Thoracic aorta (tissue), 2 donors: ENCODE data around the gene WNT6. TPM values are rescaled to one million over a fixed set of nuclear protein-coding genes. Genes with fewer than 3 reads are reported as not detected.

Experiments used
- ATAC-seq: fragments of 150-250 bp; one replicate; pipeline ENCODE4 v1.8.0; 2017; ENCODE audit warnings: low read depth; ENCODE audit not compliant: insufficient number of reproducible peaks, low FRiP score
- DNase-seq: peaks from one replicate; pipeline ENCODE4 v3.0.0-alpha.2; 2020; ENCODE audit warnings: low spot score
- H3K27ac ChIP-seq, 2 donors: fragments of 200-600 bp; sonication (generic); 1 replicate in 1 of 2; 2 replicates in 1 of 2; pipeline ENCODE4 v1.5.1; 2016; ENCODE audit warnings: mild to moderate bottlenecking in 2 of 2, moderate library complexity in 2 of 2
- H3K27me3 ChIP-seq: fragments of 200-600 bp; sonication (generic); replicated peaks from 2 replicates; pipeline ENCODE4 v1.6.0; 2016; ENCODE audit warnings: mild to moderate bottlenecking; ENCODE audit not compliant: insufficient read depth
- H3K36me3 ChIP-seq: fragments of 200-600 bp; sonication (generic); one replicate; pipeline ENCODE4 v1.5.1; 2016
- H3K4me1 ChIP-seq, 2 donors: fragments of 200-600 bp; sonication (generic); 1 replicate in 1 of 2; 2 replicates in 1 of 2; pipeline versions ENCODE4 v1.5.1 to v1.6.0; 2016; ENCODE audit warnings: low read depth in 2 of 2, mild to moderate bottlenecking in 1 of 2; ENCODE audit not compliant: control insufficient read depth in 1 of 2
- H3K4me3 ChIP-seq: fragments of 200-600 bp; sonication (generic); 2 replicates; pipeline ENCODE4 v1.5.1; 2016; ENCODE audit warnings: mild to moderate bottlenecking
- H3K9me3 ChIP-seq: fragments of 200-600 bp; sonication (generic); 2 replicates; pipeline ENCODE4 v1.5.1; 2016
- total RNA-seq, 2 donors: library from RNA; depleted of rRNA; stranded (reverse); fragments of >200 nt; gene quantifications; one replicate each; pipeline versions ENCODE4 v1.1.0 to v1.2.3, GENCODE V29; 2016
- TF ChIP-seq, protein P1 (sequence below): fragments of 200-600 bp; sonication (generic); IDR thresholded peaks from one replicate; pipeline ENCODE4 v1.5.1; 2019; ENCODE audit warnings: antibody characterized with exemption

WNT6 gene
- total RNA-seq, 2 donors from 2014 or later, result 0.27 to 2.5 TPM

DNA sequence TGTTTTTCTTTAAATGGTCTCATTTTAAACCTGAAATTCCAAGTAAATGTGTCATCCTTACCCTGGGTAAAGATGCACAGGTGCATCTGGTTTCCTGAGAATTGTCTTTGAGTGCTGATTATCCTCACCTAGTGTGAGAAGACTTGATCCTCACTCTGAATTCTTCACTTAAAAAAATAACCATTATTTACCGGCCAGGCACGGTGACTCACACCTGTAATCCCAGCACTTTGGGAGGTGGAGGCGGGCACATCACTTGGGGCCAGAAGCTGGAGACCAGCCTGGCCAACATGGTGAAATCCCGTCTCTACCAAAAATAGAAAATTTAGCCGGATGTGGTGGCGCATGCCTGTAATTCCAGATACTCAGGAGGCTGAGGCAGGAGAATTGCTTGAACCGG lies 9.9 kb upstream of the WNT6 start:
- Histone ChIP-seq H3K9me3 (no peaks in the 10 kb centered on the region), H3K27ac (no peak overlapping the region), H3K4me3 (no peak overlapping the region), H3K36me3 (no peaks in the 10 kb centered on the region), H3K27me3 (peaks cover 5% of the 10 kb centered on the region), H3K4me1 (no peaks in the 10 kb centered on the region)
- no peak for ATAC-seq
- TF ChIP-seq, protein P1, sequence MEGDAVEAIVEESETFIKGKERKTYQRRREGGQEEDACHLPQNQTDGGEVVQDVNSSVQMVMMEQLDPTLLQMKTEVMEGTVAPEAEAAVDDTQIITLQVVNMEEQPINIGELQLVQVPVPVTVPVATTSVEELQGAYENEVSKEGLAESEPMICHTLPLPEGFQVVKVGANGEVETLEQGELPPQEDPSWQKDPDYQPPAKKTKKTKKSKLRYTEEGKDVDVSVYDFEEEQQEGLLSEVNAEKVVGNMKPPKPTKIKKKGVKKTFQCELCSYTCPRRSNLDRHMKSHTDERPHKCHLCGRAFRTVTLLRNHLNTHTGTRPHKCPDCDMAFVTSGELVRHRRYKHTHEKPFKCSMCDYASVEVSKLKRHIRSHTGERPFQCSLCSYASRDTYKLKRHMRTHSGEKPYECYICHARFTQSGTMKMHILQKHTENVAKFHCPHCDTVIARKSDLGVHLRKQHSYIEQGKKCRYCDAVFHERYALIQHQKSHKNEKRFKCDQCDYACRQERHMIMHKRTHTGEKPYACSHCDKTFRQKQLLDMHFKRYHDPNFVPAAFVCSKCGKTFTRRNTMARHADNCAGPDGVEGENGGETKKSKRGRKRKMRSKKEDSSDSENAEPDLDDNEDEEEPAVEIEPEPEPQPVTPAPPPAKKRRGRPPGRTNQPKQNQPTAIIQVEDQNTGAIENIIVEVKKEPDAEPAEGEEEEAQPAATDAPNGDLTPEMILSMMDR, result no peak
- no peak for DNase-seq

DNA sequence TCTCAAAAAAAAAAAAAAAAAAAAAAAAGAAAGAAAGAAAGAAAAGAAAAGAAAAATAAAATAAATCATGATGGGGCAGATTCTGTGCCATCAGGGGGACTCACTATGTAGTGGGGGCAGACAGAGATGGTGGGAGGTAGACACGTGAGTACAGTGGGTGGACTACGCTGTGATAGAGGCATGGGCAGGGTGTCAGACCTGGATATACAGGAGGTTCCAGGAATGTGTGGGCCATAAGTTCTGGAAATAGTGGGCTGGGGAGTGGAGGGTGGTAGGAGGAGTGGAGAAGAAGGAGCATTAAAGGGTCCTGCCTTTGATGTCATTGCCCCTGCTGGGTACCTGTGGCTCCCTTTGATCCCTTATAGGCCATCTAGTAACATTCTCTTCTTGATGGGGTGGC lies 8.8 kb upstream of the WNT6 start:
- Histone ChIP-seq H3K4me3 (no peak overlapping the region), H3K4me1 (no peaks in the 10 kb centered on the region), H3K27ac (no peak overlapping the region), H3K9me3 (no peaks in the 10 kb centered on the region), H3K27me3 (peaks cover 5% of the 10 kb centered on the region), H3K36me3 (no peaks in the 10 kb centered on the region)
- DNase-seq, result no peak
- no peak for ATAC-seq
- TF ChIP-seq, protein P1, result no peak

DNA sequence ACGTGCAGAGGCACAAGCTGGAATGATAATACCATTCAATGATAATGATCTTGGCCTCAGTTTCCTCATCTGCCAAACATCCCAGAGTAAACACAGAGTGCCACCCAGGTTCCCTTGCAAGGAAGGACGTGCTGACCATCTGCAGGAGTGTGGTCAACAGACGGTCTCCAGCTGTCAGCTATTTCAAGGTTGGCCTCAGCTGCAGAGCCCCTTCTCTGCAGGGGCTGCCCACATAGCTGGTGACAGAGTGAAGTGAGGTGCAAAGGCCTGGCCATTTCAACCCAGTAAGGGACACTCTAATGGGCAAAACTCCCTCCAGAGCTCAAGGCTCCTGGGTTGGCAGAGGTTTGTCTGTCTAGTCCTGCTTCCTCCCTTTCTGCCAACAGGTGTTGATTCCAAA lies 8.3 kb upstream of the WNT6 start:
- ATAC-seq (no peak), DNase-seq (no peak)
- TF ChIP-seq, protein P1, result no peak
- Histone ChIP-seq H3K27ac (no peak overlapping the region), H3K4me3 (no peak overlapping the region), H3K36me3 (no peaks in the 10 kb centered on the region), H3K4me1 (no peaks in the 10 kb centered on the region), H3K27me3 (peaks cover 5% of the 10 kb centered on the region), H3K9me3 (no peaks in the 10 kb centered on the region)

- Histone ChIP-seq H3K4me3 (no peak overlapping the region), H3K27me3 (peaks cover 5% of the 10 kb centered on the region), H3K4me1 (no peaks in the 10 kb centered on the region), H3K36me3 (no peaks in the 10 kb centered on the region), H3K27ac (no peak overlapping the region), H3K9me3 (no peaks in the 10 kb centered on the region)
- TF ChIP-seq, protein P1, result peak; percentile 62
- no peak for DNase-seq
- no peak for ATAC-seq
These were observed 6.5 kb upstream of the WNT6 start for GRCh38 chr2:218852911-218853667.

- TF ChIP-seq, protein P1, result no peak
- ATAC-seq (no peak), DNase-seq (no peak)
- H3K4me1 ChIP-seq, result no peaks in the 10 kb centered on the region
- no peak overlapping the region for H3K4me3 ChIP-seq
- no peaks in the 10 kb centered on the region for H3K9me3 ChIP-seq
- H3K27me3 ChIP-seq, result peaks cover 9% of the 10 kb centered on the region
- H3K36me3 ChIP-seq, result no peaks in the 10 kb centered on the region
- H3K27ac ChIP-seq, result no peak overlapping the region
These were observed 5.8 kb upstream of the WNT6 start for GRCh38 chr2:218853766-218854165.
